Prostate gland (tissue), 2 donors: Measurements from ENCODE around the gene TNRC6B. TPM values are rescaled to one million over a fixed set of nuclear protein-coding genes. Genes with fewer than 3 reads are reported as not detected.

Source experiments
- DNase-seq: peaks from one replicate; pipeline ENCODE4 v3.0.0-alpha.2; 2019; ENCODE audit warnings: low spot score
- H3K27ac ChIP-seq, 2 donors: fragments of 200-600 bp; sonication (generic); 2 replicates each; pipeline ENCODE4 v1.5.1; 2017 to 2019
- H3K27me3 ChIP-seq: fragments of 200-600 bp; sonication (generic); replicated peaks from 2 replicates; pipeline ENCODE4 v1.5.1; 2019; ENCODE audit not compliant: insufficient read depth
- H3K36me3 ChIP-seq, 2 donors: fragments of 200-600 bp; sonication (generic); 1 replicate in 1 of 2; 2 replicates in 1 of 2; pipeline versions ENCODE4 v1.5.1 to v1.8.1; 2017 to 2019
- H3K4me1 ChIP-seq: fragments of 200-600 bp; sonication (generic); replicated peaks from 2 replicates; pipeline ENCODE4 v1.5.1; 2019
- H3K4me3 ChIP-seq, 2 donors: fragments of 200-600 bp; sonication (generic); 2 replicates each; pipeline ENCODE4 v1.5.1; 2017 to 2019
- H3K9me3 ChIP-seq: fragments of 200-600 bp; sonication (generic); 2 replicates; pipeline ENCODE4 v1.5.1; 2017
- POLR2A ChIP-seq: fragments of 450-650 bp; IDR thresholded peaks from one replicate; pipeline ENCODE4 v1.6.1; 2016; ENCODE audit warnings: antibody characterized with exemption, mild to moderate bottlenecking
- POLR2AphosphoS5 ChIP-seq: sonication (generic); formaldehyde crosslinking; IDR thresholded peaks from one replicate; pipeline ENCODE4 v1.6.1; 2017; ENCODE audit warnings: antibody characterized with exemption
- WGBS: methylation state at CpG from one replicate; pipeline ENCODE4 v1.1.5; 2018; 5-methylcytosine and 5-hydroxymethylcytosine counted together
- intact Hi-C: fragments of 100-400 bp; cut with DNase I; formaldehyde crosslinking; loops from one replicate; pipeline ENCODE4 v1.14.2; 2022
- total RNA-seq, 2 donors: library from RNA; depleted of rRNA; stranded (reverse); fragments of >200 nt; gene quantifications; one replicate each; pipeline ENCODE4 v1.1.0, GENCODE V29; 2016
- TF ChIP-seq, protein P1 (sequence below), 4 experiments: fragments of 200-600 bp in 2 of 4; fragments of 450-650 bp in 2 of 4; sonication (generic) in 2 of 4; IDR thresholded peaks; 1 replicate in 3 of 4; 2 replicates in 1 of 4; pipeline ENCODE4 v1.5.1; 2016 to 2019; ENCODE audit warnings: antibody characterized with exemption in 4 of 4, mild to moderate bottlenecking in 2 of 4, moderate library complexity in 2 of 4

TNRC6B gene
- total RNA-seq, 2 donors from 2014 or later: 43.8 to 118 TPM

DNA sequence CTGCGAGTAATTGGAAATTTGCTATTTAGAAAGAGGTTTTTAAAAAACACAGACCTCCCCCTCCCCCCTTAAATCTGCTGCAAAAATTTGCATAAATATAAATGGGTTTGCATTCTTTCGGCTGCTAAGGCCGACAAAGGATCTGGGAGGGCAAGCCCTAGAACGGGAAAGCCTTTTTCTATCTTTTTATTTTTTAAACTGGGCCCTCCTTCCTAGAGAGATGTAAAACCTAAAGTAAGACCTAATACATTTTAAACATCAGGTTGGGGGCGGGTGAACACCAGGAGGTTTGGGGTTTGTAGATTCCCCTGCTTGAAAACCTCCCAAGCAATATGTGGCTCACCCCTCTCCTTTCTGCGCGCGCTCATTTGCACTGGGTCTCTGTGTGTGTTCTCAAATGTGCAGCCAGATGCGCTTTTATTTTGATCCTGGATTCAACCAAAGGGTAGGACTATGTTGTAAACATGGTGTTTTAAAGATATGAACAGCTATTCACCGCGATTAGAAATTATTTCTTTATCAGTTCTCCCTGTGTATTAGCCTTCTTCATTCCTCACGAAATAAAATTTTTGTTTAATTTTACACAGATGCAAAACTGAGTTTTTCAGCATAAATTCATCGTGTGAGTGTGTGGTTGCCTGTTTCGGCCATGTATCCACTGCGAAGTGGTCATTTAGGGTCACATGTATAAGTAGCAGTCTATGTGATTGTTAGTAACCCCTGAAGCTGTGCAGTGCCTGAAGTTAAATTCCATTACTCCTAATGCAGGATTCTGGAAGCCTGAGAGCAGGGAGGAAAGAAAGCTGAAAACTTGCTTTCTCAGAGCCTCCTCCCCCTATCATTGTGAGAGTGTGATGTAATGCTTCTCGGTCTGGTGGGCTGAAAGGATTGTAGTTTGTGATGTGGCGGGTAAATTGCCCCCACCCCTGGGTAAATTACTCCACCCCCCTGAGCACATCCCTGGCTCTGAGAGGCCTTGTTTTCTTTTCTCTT lies 988 bp downstream of the TNRC6B start:
- TF ChIP-seq POLR2AphosphoS5: peak; percentile 22
- no peak for TF ChIP-seq POLR2A
- no peaks in the 10 kb centered on the region for H3K9me3 ChIP-seq
- peak overlapping the region; percentile 48 to 50 for H3K4me3 ChIP-seq
- peaks cover 10% of the 10 kb centered on the region for H3K4me1 ChIP-seq
- no peaks in the 10 kb centered on the region for H3K27me3 ChIP-seq
- no peaks in the 10 kb centered on the region for H3K36me3 ChIP-seq
- intact Hi-C loops: loop anchor here (5.0 to 10.0 kb wide), 4 partner anchors 96 to 169 kb away; partner anchors contain the start of gene ADSL
- H3K27ac ChIP-seq: peak overlapping the region; percentile 61 to 86
- peak; percentile 33 for DNase-seq
- under 1% methylated on average over 17 of the region's 17 CpGs for WGBS

GRCh38 chr22:40179526-40179925 lies 1.8 kb downstream of the TNRC6B start:
- Histone ChIP-seq H3K9me3 (no peaks in the 10 kb centered on the region), H3K4me3 (peak overlapping the region; percentile 48 to 50), H3K36me3 (no peaks in the 10 kb centered on the region), H3K27me3 (no peaks in the 10 kb centered on the region), H3K27ac (peak overlapping the region; percentile 61 to 86), H3K4me1 (peaks cover 10% of the 10 kb centered on the region)
- WGBS: 24% methylated on average over 2 of the region's 2 CpGs
- DNase-seq: no peak
- intact Hi-C loops: loop anchor here (5.0 to 10.0 kb wide), 4 partner anchors 95 to 168 kb away; partner anchors contain the start of gene ADSL
- TF ChIP-seq, protein P1, sequence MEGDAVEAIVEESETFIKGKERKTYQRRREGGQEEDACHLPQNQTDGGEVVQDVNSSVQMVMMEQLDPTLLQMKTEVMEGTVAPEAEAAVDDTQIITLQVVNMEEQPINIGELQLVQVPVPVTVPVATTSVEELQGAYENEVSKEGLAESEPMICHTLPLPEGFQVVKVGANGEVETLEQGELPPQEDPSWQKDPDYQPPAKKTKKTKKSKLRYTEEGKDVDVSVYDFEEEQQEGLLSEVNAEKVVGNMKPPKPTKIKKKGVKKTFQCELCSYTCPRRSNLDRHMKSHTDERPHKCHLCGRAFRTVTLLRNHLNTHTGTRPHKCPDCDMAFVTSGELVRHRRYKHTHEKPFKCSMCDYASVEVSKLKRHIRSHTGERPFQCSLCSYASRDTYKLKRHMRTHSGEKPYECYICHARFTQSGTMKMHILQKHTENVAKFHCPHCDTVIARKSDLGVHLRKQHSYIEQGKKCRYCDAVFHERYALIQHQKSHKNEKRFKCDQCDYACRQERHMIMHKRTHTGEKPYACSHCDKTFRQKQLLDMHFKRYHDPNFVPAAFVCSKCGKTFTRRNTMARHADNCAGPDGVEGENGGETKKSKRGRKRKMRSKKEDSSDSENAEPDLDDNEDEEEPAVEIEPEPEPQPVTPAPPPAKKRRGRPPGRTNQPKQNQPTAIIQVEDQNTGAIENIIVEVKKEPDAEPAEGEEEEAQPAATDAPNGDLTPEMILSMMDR (IDR thresholded peaks at IDR 0.05): no peak
- no peak for TF ChIP-seq POLR2A
- no peak for TF ChIP-seq POLR2AphosphoS5

- Histone ChIP-seq H3K27me3 (no peaks in the 10 kb centered on the region), H3K4me1 (peaks cover 10% of the 10 kb centered on the region), H3K4me3 (no peak overlapping the region), H3K9me3 (no peaks in the 10 kb centered on the region), H3K36me3 (no peaks in the 10 kb centered on the region), H3K27ac (peak overlapping the region in 1 of 2 donors; percentile 61)
- intact Hi-C loops: no loop called here
- DNase-seq: no peak
- 49% methylated on average over 4 of the region's 4 CpGs for WGBS
- TF ChIP-seq, protein P1 (IDR thresholded peaks at IDR 0.05): no peak
- TF ChIP-seq POLR2A (no peak), POLR2AphosphoS5 (no peak)
Measured at GRCh38 chr22:40180403-40180802, 2.7 kb downstream of the TNRC6B start.

DNA sequence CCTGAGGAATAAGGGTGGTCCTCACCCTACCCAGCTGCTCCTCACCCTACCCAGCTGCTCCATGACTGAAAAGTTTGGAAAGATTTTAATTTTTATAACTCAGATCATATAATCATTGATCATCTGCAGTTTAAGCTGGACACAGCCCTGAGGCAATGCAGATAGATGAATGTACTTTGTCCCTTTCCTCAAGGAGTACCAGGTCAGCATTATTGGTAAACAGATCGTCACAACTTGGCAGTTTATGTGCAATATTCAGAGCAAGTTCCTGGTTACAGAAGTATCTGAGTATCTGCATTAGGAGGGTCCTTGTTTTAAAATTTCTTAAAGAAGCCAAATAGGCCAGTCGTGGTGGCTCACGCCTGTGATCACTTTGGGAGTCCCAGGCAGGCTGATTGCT lies 3.6 kb downstream of the TNRC6B start:
- peaks cover 10% of the 10 kb centered on the region for H3K4me1 ChIP-seq
- DNase-seq: no peak
- WGBS: 67% methylated on average over 3 of the region's 3 CpGs
- H3K4me3 ChIP-seq: no peak overlapping the region
- no peaks in the 10 kb centered on the region for H3K9me3 ChIP-seq
- H3K36me3 ChIP-seq: no peaks in the 10 kb centered on the region
- intact Hi-C loops: no loop called here
- TF ChIP-seq POLR2AphosphoS5 (no peak), POLR2A (no peak)
- TF ChIP-seq, protein P1 (IDR thresholded peaks at IDR 0.05): no peak
- no peak overlapping the region for H3K27ac ChIP-seq
- H3K27me3 ChIP-seq: no peaks in the 10 kb centered on the region

- no peaks in the 10 kb centered on the region for H3K9me3 ChIP-seq
- peaks cover 5% of the 10 kb centered on the region for H3K4me1 ChIP-seq
- no peak for DNase-seq
- H3K27ac ChIP-seq: no peak overlapping the region
- H3K4me3 ChIP-seq: no peak overlapping the region
- intact Hi-C loops: no loop called here
- H3K27me3 ChIP-seq: no peaks in the 10 kb centered on the region
- no peaks in the 10 kb centered on the region for H3K36me3 ChIP-seq
- 47% methylated on average over 4 of the region's 4 CpGs for WGBS
- TF ChIP-seq POLR2AphosphoS5 (no peak), POLR2A (no peak)
- TF ChIP-seq, protein P1 (IDR thresholded peaks at IDR 0.05): no peak
Measured at GRCh38 chr22:40182231-40182835, 4.6 kb downstream of the TNRC6B start.
